Small intestine (tissue), 7 donors: ENCODE results near the gene SPATA13. TPM values are rescaled to one million over a fixed set of nuclear protein-coding genes. Genes with fewer than 3 reads are reported as not detected.

Experiments used
- DNase-seq, 2 donors: peaks; one replicate each; pipeline versions ENCODE4 v3.0.0 to v3.0.0-alpha.2; 2013
- FAIRE-seq: peaks from 2 replicates; lab custom pipeline; 2012; peaks lifted over from hg19 to GRCh38; lab: Jason Lieb, UNC
- H3K27ac ChIP-seq, 3 donors: one replicate each; pipeline ENCODE4 v1.5.1; 2013; ENCODE audit warnings: low read length in 2 of 3, mild to moderate bottlenecking in 2 of 3, control low read depth in 1 of 3, inconsistent platforms in 1 of 3, low read depth in 1 of 3, moderate library complexity in 1 of 3
- H3K27me3 ChIP-seq, 3 donors: one replicate each; pipeline ENCODE4 v1.6.1; 2013; ENCODE audit warnings: low read length in 3 of 3, inconsistent platforms in 1 of 3; ENCODE audit not compliant: control insufficient read depth in 3 of 3, insufficient read depth in 3 of 3
- H3K36me3 ChIP-seq, 3 donors: one replicate each; pipeline ENCODE4 v1.6.1; 2013; ENCODE audit warnings: low read length in 3 of 3, inconsistent platforms in 1 of 3, low read depth in 1 of 3, mild to moderate bottlenecking in 1 of 3, moderate library complexity in 1 of 3; ENCODE audit not compliant: control insufficient read depth in 3 of 3, insufficient read depth in 2 of 3
- H3K4me1 ChIP-seq, 3 donors: one replicate each; pipeline ENCODE4 v1.6.1; 2013; ENCODE audit warnings: low read length in 2 of 3, inconsistent platforms in 1 of 3, low read depth in 1 of 3, mild to moderate bottlenecking in 1 of 3, moderate library complexity in 1 of 3; ENCODE audit not compliant: control insufficient read depth in 3 of 3, insufficient read depth in 2 of 3
- H3K4me3 ChIP-seq, 3 donors: one replicate each; pipeline ENCODE4 v1.5.1; 2013; ENCODE audit warnings: low read length in 3 of 3, control low read depth in 1 of 3, inconsistent platforms in 1 of 3, low read depth in 1 of 3, mild to moderate bottlenecking in 1 of 3, moderate library complexity in 1 of 3
- H3K9me3 ChIP-seq, 2 donors: one replicate each; pipeline ENCODE4 v1.6.1; 2013; ENCODE audit warnings: low read depth in 1 of 2, low read length in 1 of 2; ENCODE audit not compliant: control insufficient read depth in 2 of 2, insufficient read depth in 1 of 2
- WGBS, 3 donors: extraction: QIAGEN DNeasy Blood & Tissue Kit; methylation state at CpG; one replicate each; pipeline ENCODE4 v1.1.7; 2013; 5-methylcytosine and 5-hydroxymethylcytosine counted together
- polyA plus RNA-seq, 4 donors: library from polyadenylated mRNA; stranded (reverse) in 3 of 4; unstranded in 1 of 4; fragments of 200-250 nt in 3 of 4; fragments of 120-200 nt in 1 of 4; gene quantifications; one replicate each; pipeline versions ENCODE4 v1.2.1 to v1.2.3, GENCODE V29; 2013
- donor health status: healthy with polysubstance abuse.
- donor health status: control.
- donor health status: control.
- donor health status: Bipolar disorder and iron deficiency.
- donor health status: healthy.

The SPATA13 gene
- polyA plus RNA-seq, 4 donors = 10.0 to 57.0 (median 15.0) TPM

- 39 to 71% (median 63%) methylated on average over 4 of the region's 4 CpGs for WGBS, 3 donors
- no peak for FAIRE-seq
Measured at GRCh38 chr13:24233351-24233901, 72.9 kb downstream of the SPATA13 start.

DNA sequence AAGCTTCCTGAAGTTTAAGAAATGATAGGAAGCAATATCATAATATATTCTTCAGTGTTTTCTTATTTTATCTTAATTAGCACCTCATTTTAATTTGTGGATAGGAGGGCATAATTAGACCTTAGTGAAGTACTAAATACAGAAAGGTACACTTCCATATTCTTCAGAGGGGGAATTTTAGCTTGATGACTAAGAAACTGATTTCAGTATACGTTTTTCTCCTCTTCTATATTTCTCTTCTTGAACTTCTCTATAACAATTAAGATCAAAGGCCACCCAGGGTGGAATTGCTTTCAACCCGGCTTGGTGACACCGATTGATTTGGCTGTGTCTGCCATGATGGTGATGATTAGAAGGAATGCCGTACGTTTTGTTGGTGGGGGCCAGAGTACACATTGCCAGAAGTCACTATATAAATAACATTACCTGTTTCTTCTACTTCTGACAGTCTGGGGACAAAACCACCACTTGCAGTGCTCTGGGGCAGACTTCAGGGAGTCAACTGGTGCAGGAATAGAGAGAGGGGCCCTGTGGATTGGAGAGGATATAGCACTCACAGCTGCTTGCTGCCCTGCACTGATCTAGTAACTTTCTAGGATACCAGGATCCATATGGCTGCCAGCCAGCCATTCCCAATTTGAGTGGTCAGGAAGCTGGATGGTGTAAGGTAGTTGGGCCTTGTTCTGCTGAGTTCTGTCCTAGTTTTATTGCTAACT lies 73.8 kb downstream of the SPATA13 start:
- no peak overlapping the region for H3K27ac ChIP-seq
- 39 to 67% (median 45%) methylated on average over 5 of the region's 5 CpGs for WGBS, 3 donors

More at GRCh38 chr13:24233351-24233901, 72.9 kb downstream of the SPATA13 start:
- Histone ChIP-seq H3K36me3 (peaks cover 0 to 3% (median 0%) of the 10 kb centered on the region in 3 donors), H3K27ac (no peak overlapping the region), H3K27me3 (no peaks in the 10 kb centered on the region), H3K4me1 (peaks cover 3 to 9% (median 3%) of the 10 kb centered on the region in 3 donors), H3K9me3 (no peaks in the 10 kb centered on the region), H3K4me3 (no peak overlapping the region)
- DNase-seq = no peak

DNA sequence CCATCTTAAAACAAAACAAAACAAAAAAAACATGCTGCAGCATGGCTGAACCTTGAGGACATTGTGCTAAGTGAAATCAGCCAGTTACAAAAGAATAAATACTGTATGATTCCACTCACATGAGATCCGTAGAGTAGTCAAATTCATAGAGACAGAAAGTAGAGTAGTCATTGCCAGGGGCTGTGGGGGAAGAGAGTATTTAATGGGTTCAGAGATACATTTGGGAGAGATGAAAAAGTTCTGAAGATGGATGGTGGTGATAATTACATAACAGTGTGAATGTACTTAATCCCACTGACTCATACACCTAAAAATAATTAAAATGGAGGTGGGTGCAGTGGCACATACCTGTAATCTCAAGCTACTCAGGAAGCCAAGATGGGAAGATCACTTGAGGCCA lies 76.8 kb downstream of the SPATA13 start:
- 90 to 95% (median 92%) methylated on average over 1 of the region's 1 CpG for WGBS, 3 donors
- no peak overlapping the region for H3K27ac ChIP-seq
- no peak for FAIRE-seq
- peaks cover 0 to 2% (median 0%) of the 10 kb centered on the region in 3 donors for H3K4me1 ChIP-seq
- DNase-seq = no peak
- H3K36me3 ChIP-seq = peaks cover 0 to 10% (median 0%) of the 10 kb centered on the region in 3 donors
- no peaks in the 10 kb centered on the region for H3K27me3 ChIP-seq
- H3K4me3 ChIP-seq = no peak overlapping the region
- H3K9me3 ChIP-seq = no peaks in the 10 kb centered on the region

More for the DNA sequence above, 73.8 kb downstream of the SPATA13 start:
- H3K4me1 ChIP-seq = peaks cover 3 to 9% (median 3%) of the 10 kb centered on the region in 3 donors
- H3K27me3 ChIP-seq = no peaks in the 10 kb centered on the region
- peaks cover 0 to 3% (median 0%) of the 10 kb centered on the region in 3 donors for H3K36me3 ChIP-seq
- FAIRE-seq (no peak), DNase-seq (no peak)
- H3K9me3 ChIP-seq = no peaks in the 10 kb centered on the region
- H3K4me3 ChIP-seq = no peak overlapping the region

DNA sequence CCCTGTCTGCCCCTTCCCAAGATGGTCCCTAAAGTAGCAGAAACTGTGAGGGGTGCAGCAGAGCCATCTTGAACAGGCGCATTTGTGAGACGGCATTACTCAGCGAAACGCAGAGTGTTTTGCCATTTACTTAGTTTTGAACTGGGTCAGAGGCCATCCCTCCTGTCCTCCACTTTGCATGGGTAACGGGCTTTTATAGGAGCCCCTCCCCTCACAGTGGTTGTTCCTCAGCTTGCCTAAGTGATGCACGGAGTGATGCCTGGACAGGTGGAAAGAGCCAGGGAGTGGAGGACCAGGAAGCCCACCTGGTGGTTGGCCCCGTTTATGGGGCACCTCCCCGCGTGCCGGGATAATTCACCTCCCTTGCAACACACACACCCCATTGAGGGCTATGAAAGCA lies 80.8 kb downstream of the SPATA13 start:
- Histone ChIP-seq H3K27me3 (no peaks in the 10 kb centered on the region), H3K27ac (no peak overlapping the region), H3K9me3 (no peaks in the 10 kb centered on the region), H3K36me3 (peaks cover 0 to 11% (median 0%) of the 10 kb centered on the region in 3 donors), H3K4me3 (no peak overlapping the region), H3K4me1 (no peaks in the 10 kb centered on the region)
- no peak for FAIRE-seq
- 90 to 95% (median 94%) methylated on average over 10 of the region's 10 CpGs for WGBS, 3 donors
- DNase-seq = no peak

- no peak for DNase-seq
- Histone ChIP-seq H3K4me1 (no peaks in the 10 kb centered on the region), H3K27me3 (no peaks in the 10 kb centered on the region), H3K27ac (no peak overlapping the region), H3K9me3 (no peaks in the 10 kb centered on the region), H3K4me3 (no peak overlapping the region), H3K36me3 (peaks cover 0 to 9% (median 0%) of the 10 kb centered on the region in 3 donors)
- WGBS, 3 donors = 95 to 96% (median 95%) methylated on average over 5 of the region's 5 CpGs
- FAIRE-seq = no peak
Measured at GRCh38 chr13:24242100-24242499, 81.6 kb downstream of the SPATA13 start.

DNA sequence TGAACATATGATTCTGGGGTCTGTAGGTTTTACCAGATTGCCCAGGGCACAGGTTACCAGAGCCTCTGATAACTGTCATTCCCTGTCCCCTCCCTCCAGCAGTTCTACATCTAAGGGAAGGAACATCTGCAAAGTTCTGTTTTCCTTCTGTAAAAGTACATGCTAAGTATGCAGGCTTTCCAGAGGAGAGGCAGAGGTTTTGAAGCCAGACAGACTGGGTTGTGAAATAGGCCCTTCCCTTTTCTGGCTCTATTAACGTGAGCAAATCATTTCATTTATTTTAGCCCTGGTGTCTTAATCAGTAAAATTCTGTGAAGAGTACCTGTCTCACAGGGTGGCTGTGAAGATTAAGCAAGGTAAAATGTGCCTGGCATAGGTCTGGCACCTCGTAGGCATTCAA lies 82.8 kb downstream of the SPATA13 start:
- FAIRE-seq (no peak), DNase-seq (no peak)
- Histone ChIP-seq H3K27me3 (no peaks in the 10 kb centered on the region), H3K9me3 (no peaks in the 10 kb centered on the region), H3K4me1 (no peaks in the 10 kb centered on the region), H3K36me3 (peaks cover 0 to 12% (median 0%) of the 10 kb centered on the region in 3 donors), H3K27ac (no peak overlapping the region), H3K4me3 (no peak overlapping the region)
- 78 to 84% (median 81%) methylated on average over 2 of the region's 2 CpGs for WGBS, 3 donors

DNA sequence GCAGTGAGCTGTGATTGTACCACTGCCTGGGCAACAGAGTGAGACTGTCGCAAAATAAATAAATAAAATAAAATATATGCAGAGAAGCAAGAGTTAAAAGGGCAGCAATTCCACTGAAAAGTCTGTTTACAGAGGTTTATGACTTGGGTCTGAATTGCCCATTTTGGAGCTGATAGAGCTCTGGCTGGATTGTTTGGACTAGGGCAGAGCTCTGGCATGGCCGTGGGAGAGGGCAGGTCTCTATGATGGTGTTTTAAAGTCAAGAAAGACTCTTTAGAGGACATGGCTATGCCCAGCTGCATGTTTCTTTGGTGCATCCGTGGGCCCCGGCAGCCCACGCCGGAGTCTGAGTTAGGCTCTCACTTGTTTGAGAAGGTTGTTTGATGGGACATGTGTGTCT lies 84.3 kb downstream of the SPATA13 start:
- Histone ChIP-seq H3K36me3 (peaks cover 0 to 18% (median 0%) of the 10 kb centered on the region in 3 donors), H3K27ac (no peak overlapping the region)
- 64 to 73% (median 72%) methylated on average over 6 of the region's 6 CpGs for WGBS, 3 donors

GRCh38 chr13:24247016-24247415 lies 86.5 kb downstream of the SPATA13 start:
- WGBS, 3 donors = 85 to 88% (median 87%) methylated on average over 5 of the region's 5 CpGs
- Histone ChIP-seq H3K4me1 (no peaks in the 10 kb centered on the region), H3K4me3 (no peak overlapping the region), H3K9me3 (no peaks in the 10 kb centered on the region), H3K27ac (no peak overlapping the region), H3K36me3 (peaks cover 0 to 23% (median 5%) of the 10 kb centered on the region in 3 donors), H3K27me3 (no peaks in the 10 kb centered on the region)
- DNase-seq = no peak
- no peak for FAIRE-seq

More for the DNA sequence above, 84.3 kb downstream of the SPATA13 start:
- DNase-seq = no peak
- no peaks in the 10 kb centered on the region for H3K27me3 ChIP-seq
- no peak for FAIRE-seq
- H3K4me3 ChIP-seq = no peak overlapping the region
- no peaks in the 10 kb centered on the region for H3K4me1 ChIP-seq
- no peaks in the 10 kb centered on the region for H3K9me3 ChIP-seq
